Keratinocyte (primary cell): ENCODE data around the gene GFOD1. TPM values are rescaled to one million over a fixed set of nuclear protein-coding genes. Genes with fewer than 3 reads are reported as not detected.
"Not testable (repeated sequence)": the region's sequence is repeated elsewhere in the genome, so short reads cannot be mapped to it uniquely, and the experiment has no call there.

Source experiments
- DNase-seq: peaks from one replicate; pipeline ENCODE4 v3.0.0-alpha.2; 2011; ENCODE audit warnings: low read depth, missing footprints, low spot score
- FAIRE-seq: peaks from 2 replicates; lab custom pipeline; 2011; peaks lifted over from hg19 to GRCh38; lab: Jason Lieb, UNC
- H2AFZ ChIP-seq: 2 replicates; pipeline ENCODE4 v1.6.0; 2012; ENCODE audit warnings: low read length, control low read depth, inconsistent platforms; ENCODE audit not compliant: control insufficient read depth
- H3K27ac ChIP-seq: 2 replicates; pipeline ENCODE4 v1.5.1; 2011; ENCODE audit warnings: low read length; ENCODE audit not compliant: control insufficient read depth, insufficient read depth
- H3K27me3 ChIP-seq: 3 replicates; pipeline ENCODE4 v1.6.0; 2011; ENCODE audit warnings: low read length; ENCODE audit not compliant: control insufficient read depth, insufficient read depth; ENCODE audit errors: extremely low read depth
- H3K36me3 ChIP-seq, 2 experiments: 2 replicates in 1 of 2; 3 replicates in 1 of 2; pipeline ENCODE4 v1.5.1; 2011; ENCODE audit warnings: low read length in 2 of 2, mild to moderate bottlenecking in 1 of 2; ENCODE audit not compliant: control insufficient read depth in 2 of 2, insufficient read depth in 2 of 2; ENCODE audit errors: extremely low read depth in 1 of 2
- H3K4me1 ChIP-seq: 3 replicates; pipeline ENCODE4 v1.5.1; 2011; ENCODE audit warnings: low read length; ENCODE audit not compliant: control insufficient read depth, insufficient read depth; ENCODE audit errors: extremely low read depth
- H3K4me2 ChIP-seq: 3 replicates; pipeline ENCODE4 v1.6.0; 2011; ENCODE audit warnings: low read depth, low read length; ENCODE audit not compliant: control insufficient read depth, insufficient read depth; ENCODE audit errors: extremely low read depth
- H3K4me3 ChIP-seq, 3 experiments: fragments of 200-600 bp in 1 of 3; sonication (generic) in 1 of 3; 2 replicates in 2 of 3; 3 replicates in 1 of 3; pipeline ENCODE4 v1.5.1; 2011 to 2016; ENCODE audit warnings: low read length in 3 of 3, mild to moderate bottlenecking in 3 of 3, control low read depth in 2 of 3, inconsistent platforms in 1 of 3, low read depth in 1 of 3, mixed read lengths in 1 of 3, mixed run types in 1 of 3, moderate library complexity in 1 of 3; ENCODE audit not compliant: control insufficient read depth in 2 of 3, insufficient read depth in 2 of 3; ENCODE audit errors: extremely low read depth in 1 of 3
- H3K79me2 ChIP-seq: 2 replicates; pipeline ENCODE4 v1.6.0; 2012; ENCODE audit warnings: low read length; ENCODE audit not compliant: control insufficient read depth, insufficient read depth
- H3K9ac ChIP-seq: 3 replicates; pipeline ENCODE4 v1.6.0; 2011; ENCODE audit warnings: low read length; ENCODE audit not compliant: control insufficient read depth, insufficient read depth; ENCODE audit errors: extremely low read depth
- H3K9me1 ChIP-seq: 3 replicates; pipeline ENCODE4 v1.6.0; 2011; ENCODE audit warnings: low read length; ENCODE audit not compliant: control insufficient read depth, insufficient read depth; ENCODE audit errors: extremely low read depth
- H3K9me3 ChIP-seq: 2 replicates; pipeline ENCODE4 v1.5.1; 2012; ENCODE audit warnings: low read depth, low read length; ENCODE audit not compliant: control insufficient read depth
- H4K20me1 ChIP-seq: 3 replicates; pipeline ENCODE4 v1.6.0; 2011; ENCODE audit warnings: low read length; ENCODE audit not compliant: control insufficient read depth, insufficient read depth; ENCODE audit errors: extremely low read depth
- CTCF ChIP-seq, 3 experiments: IDR thresholded peaks in 1 of 3; conservative IDR thresholded peaks in 1 of 3; optimal IDR thresholded peaks in 1 of 3; 2 replicates in 2 of 3; 3 replicates in 1 of 3; pipeline versions ENCODE3 to v1.5.1; 2011; ENCODE audit warnings: low read length in 3 of 3, mild to moderate bottlenecking in 3 of 3, moderate library complexity in 2 of 3, control low read depth in 1 of 3, inconsistent platforms in 1 of 3; ENCODE audit not compliant: insufficient read depth in 2 of 3; ENCODE audit errors: extremely low read depth in 1 of 3
- dilution Hi-C: fragments of 300-500 bp; cut with MboI; formaldehyde crosslinking; loops from one replicate; pipeline ENCODE4 v1.7.0; 2020; ENCODE audit warnings: low sequenced_read_pairs; ENCODE audit not compliant: extremely low pct_ligation_motif_present
- polyA plus RNA-seq, 5 experiments: library from polyadenylated mRNA; depleted of rRNA in 3 of 5; stranded (reverse) in 3 of 5; stranded (forward) in 1 of 5; unstranded in 1 of 5; fragments of >200 nt; gene quantifications; 1 replicate in 1 of 5; 2 replicates in 3 of 5; 3 replicates in 1 of 5; pipeline versions ENCODE4 v1.2.1 to v1.2.3, GENCODE V29; 2011 to 2012; ENCODE audit warnings: missing spikeins in 2 of 5, low read depth in 1 of 5, low replicate concordance in 1 of 5

GFOD1 gene
- polyA plus RNA-seq, 1 donor (not counting 4 experiments of a cell fraction or from before 2014, with no cell fraction given) = 7.2 TPM

GRCh38 chr6:13390658-13391057 is 96.7 kb downstream of the GFOD1 start:
- H3K9ac ChIP-seq = no peak overlapping the region
- H3K36me3 ChIP-seq = no peaks in the 10 kb centered on the region
- FAIRE-seq (no peak), DNase-seq (no peak)
- H3K27ac ChIP-seq = no peak overlapping the region
- dilution Hi-C loops = no loop called here
- no peaks in the 10 kb centered on the region for H3K9me3 ChIP-seq
- H3K79me2 ChIP-seq = peaks cover 20% of the 10 kb centered on the region
- peaks cover 9% of the 10 kb centered on the region for H3K4me1 ChIP-seq
- no peak overlapping the region for H3K4me3 ChIP-seq
- no peaks in the 10 kb centered on the region for H3K27me3 ChIP-seq
- no peak overlapping the region for H3K4me2 ChIP-seq
- H2AFZ ChIP-seq = no peak overlapping the region
- no peaks in the 10 kb centered on the region for H4K20me1 ChIP-seq
- H3K9me1 ChIP-seq = no peaks in the 10 kb centered on the region
- no peak for TF ChIP-seq CTCF (optimal IDR thresholded peaks at IDR 0.05 in 1 of 3, IDR thresholded peaks at IDR 0.05 in 1 of 3, conservative IDR thresholded peaks at IDR 0.05 in 1 of 3; ENCODE audit: extremely low read depth in 1 of 3, insufficient read depth in 2 of 3, low read length in 3 of 3)

- H3K27ac ChIP-seq, dilution Hi-C loops, H3K9ac ChIP-seq, H3K4me2 ChIP-seq, H3K4me3 ChIP-seq, H3K4me1 ChIP-seq, H2AFZ ChIP-seq, H4K20me1 ChIP-seq, FAIRE-seq, DNase-seq, H3K9me3 ChIP-seq, H3K9me1 ChIP-seq, H3K27me3 ChIP-seq, H3K36me3 ChIP-seq: not testable (repeated sequence)
- H3K79me2 ChIP-seq = peaks cover 18% of the 10 kb centered on the region
These were observed 98.2 kb downstream of the GFOD1 start for GRCh38 chr6:13389237-13389636.

- H4K20me1 ChIP-seq, H3K9ac ChIP-seq, H3K4me2 ChIP-seq, H3K36me3 ChIP-seq, H3K9me1 ChIP-seq, H3K4me3 ChIP-seq, H3K27me3 ChIP-seq, H3K9me3 ChIP-seq, H3K4me1 ChIP-seq, FAIRE-seq, dilution Hi-C loops, DNase-seq, H2AFZ ChIP-seq, H3K27ac ChIP-seq: not testable (repeated sequence)
- H3K79me2 ChIP-seq = peaks cover 18% of the 10 kb centered on the region
These were observed 98.6 kb downstream of the GFOD1 start for GRCh38 chr6:13388769-13389168.
